ENCODE measurements around the gene ERCC1.

DNA sequence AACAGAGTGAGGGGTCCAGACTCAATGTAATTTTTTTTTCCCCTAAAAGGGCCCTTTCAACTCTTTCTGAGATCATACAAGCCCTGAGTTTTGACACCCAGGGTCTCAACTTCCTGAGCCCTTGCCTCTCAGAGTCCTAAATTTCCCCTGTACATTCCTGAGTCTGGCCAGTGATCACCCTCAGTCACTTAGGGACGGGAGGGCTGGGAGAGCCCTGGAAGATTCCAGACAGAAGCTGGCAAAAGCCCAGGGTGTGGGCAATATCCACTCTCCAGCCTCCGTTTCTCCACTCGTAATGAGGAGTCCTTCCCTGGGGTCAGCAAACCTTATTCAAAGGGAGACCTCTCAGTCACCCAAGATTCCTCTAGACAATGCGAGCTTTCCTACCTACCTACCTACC, 20.4 kb downstream of the ERCC1 start:
- TF ChIP-seq, protein P1, sequence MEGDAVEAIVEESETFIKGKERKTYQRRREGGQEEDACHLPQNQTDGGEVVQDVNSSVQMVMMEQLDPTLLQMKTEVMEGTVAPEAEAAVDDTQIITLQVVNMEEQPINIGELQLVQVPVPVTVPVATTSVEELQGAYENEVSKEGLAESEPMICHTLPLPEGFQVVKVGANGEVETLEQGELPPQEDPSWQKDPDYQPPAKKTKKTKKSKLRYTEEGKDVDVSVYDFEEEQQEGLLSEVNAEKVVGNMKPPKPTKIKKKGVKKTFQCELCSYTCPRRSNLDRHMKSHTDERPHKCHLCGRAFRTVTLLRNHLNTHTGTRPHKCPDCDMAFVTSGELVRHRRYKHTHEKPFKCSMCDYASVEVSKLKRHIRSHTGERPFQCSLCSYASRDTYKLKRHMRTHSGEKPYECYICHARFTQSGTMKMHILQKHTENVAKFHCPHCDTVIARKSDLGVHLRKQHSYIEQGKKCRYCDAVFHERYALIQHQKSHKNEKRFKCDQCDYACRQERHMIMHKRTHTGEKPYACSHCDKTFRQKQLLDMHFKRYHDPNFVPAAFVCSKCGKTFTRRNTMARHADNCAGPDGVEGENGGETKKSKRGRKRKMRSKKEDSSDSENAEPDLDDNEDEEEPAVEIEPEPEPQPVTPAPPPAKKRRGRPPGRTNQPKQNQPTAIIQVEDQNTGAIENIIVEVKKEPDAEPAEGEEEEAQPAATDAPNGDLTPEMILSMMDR (IDR thresholded peaks at IDR 0.05) = no peak
- no peak for TF ChIP-seq POLR2A (IDR thresholded peaks at IDR 0.05)

All from adrenal gland (tissue), 5 donors.